ENCODE measurements around the gene DBX1.

The DBX1 gene

GRCh38 chr11:20120134-20120925 lies 39.9 kb downstream of the DBX1 start:
- DNase-seq = no peak

- DNase-seq = no peak
Measured at GRCh38 chr11:20119315-20119714, 41.0 kb downstream of the DBX1 start.

GRCh38 chr11:20118209-20118608 lies 42.1 kb downstream of the DBX1 start:
- no peak for DNase-seq

GRCh38 chr11:20117291-20117690 lies 43.0 kb downstream of the DBX1 start:
- DNase-seq = no peak

GRCh38 chr11:20116825-20117224 lies 43.5 kb downstream of the DBX1 start:
- no peak for DNase-seq

GRCh38 chr11:20114588-20114987 lies 45.7 kb downstream of the DBX1 start:
- no peak for DNase-seq

GRCh38 chr11:20113149-20113438 lies 47.2 kb downstream of the DBX1 start:
- DNase-seq = no peak

GRCh38 chr11:20112291-20113148 lies 47.8 kb downstream of the DBX1 start:
- DNase-seq = no peak

GRCh38 chr11:20111871-20112270 lies 48.4 kb downstream of the DBX1 start:
- DNase-seq = no peak

GRCh38 chr11:20110908-20111669 lies 49.2 kb downstream of the DBX1 start:
- no peak for DNase-seq

- no peak for DNase-seq
Measured at GRCh38 chr11:20109731-20110445, 50.4 kb downstream of the DBX1 start.

Data from left hindlimb (tissue), 1 donor.